HFF-Myc (cell line): ENCODE results near the gene NQO1.

Source experiments
- DNase-seq: peaks from one replicate; pipeline ENCODE4 v3.0.0-alpha.2; 2011; ENCODE audit warnings: low read depth; ENCODE audit errors: extremely low read depth
- H3K4me3 ChIP-seq: replicated peaks from 2 replicates; pipeline ENCODE4 v1.5.1; 2011; ENCODE audit warnings: low read depth, mild to moderate bottlenecking, control low read depth, low read length
- CTCF ChIP-seq: IDR thresholded peaks from 2 replicates; pipeline ENCODE4 v1.5.1; 2012; ENCODE audit warnings: mild to moderate bottlenecking, low read depth, low read length, control low read depth; ENCODE audit errors: missing control alignments

The NQO1 gene

GRCh38 chr16:69726313-69727060, at the start of gene NQO1:
TSS of gene NQO1 (minus strand) at chr16:69726560. CDS start at chr16:69726439, 121 bp downstream.
- DNase-seq: peak; percentile 91
- peak within 1 kb of the TSS; percentile 67 for H3K4me3 ChIP-seq

GRCh38 chr16:69775563-69775962, 49.2 kb upstream of the NQO1 start:
- DNase-seq: no peak
- H3K4me3 ChIP-seq: no peak overlapping the region
- TF ChIP-seq CTCF: no peak

More at GRCh38 chr16:69726313-69727060, at the start of gene NQO1:
- no peak for TF ChIP-seq CTCF

GRCh38 chr16:69773260-69773947, 47.0 kb upstream of the NQO1 start:
- no peak for DNase-seq
- no peak for TF ChIP-seq CTCF
- H3K4me3 ChIP-seq: no peak overlapping the region

GRCh38 chr16:69771651-69771967, 45.2 kb upstream of the NQO1 start:
- H3K4me3 ChIP-seq: no peak overlapping the region
- no peak for TF ChIP-seq CTCF
- DNase-seq: no peak

GRCh38 chr16:69769404-69769803, 43.0 kb upstream of the NQO1 start:
- no peak for DNase-seq
- no peak overlapping the region for H3K4me3 ChIP-seq
- no peak for TF ChIP-seq CTCF

- TF ChIP-seq CTCF: no peak
- DNase-seq: no peak
- no peak overlapping the region for H3K4me3 ChIP-seq
These were observed 42.3 kb upstream of the NQO1 start for GRCh38 chr16:69768666-69769065.
